HG03280 (cell line): Measurements from ENCODE around the gene MAPK14.

Experiments used
- ATAC-seq: cut with Tn5 transposase; IDR thresholded peaks from one replicate; pipeline ENCODE4 v1.9.1; 2021; ENCODE audit warnings: mild to moderate bottlenecking, moderate library complexity; ENCODE audit not compliant: unreplicated experiment

The MAPK14 gene

GRCh38 chr6:36035225-36035624 is 7.6 kb downstream of the MAPK14 start:
- ATAC-seq = no peak

GRCh38 chr6:36038120-36038876 is 10.7 kb downstream of the MAPK14 start:
- ATAC-seq = no peak

GRCh38 chr6:36039112-36039511 is 11.5 kb downstream of the MAPK14 start:
- no peak for ATAC-seq

- ATAC-seq = no peak
Observed at GRCh38 chr6:36040958-36041357, 13.3 kb downstream of the MAPK14 start.

- no peak for ATAC-seq
Observed at GRCh38 chr6:36042618-36043260, 15.1 kb downstream of the MAPK14 start.

GRCh38 chr6:36049582-36049981 is 22.0 kb downstream of the MAPK14 start:
- no peak for ATAC-seq

GRCh38 chr6:36050305-36050704 is 22.7 kb downstream of the MAPK14 start:
- ATAC-seq = no peak

GRCh38 chr6:36050947-36051710 is 23.5 kb downstream of the MAPK14 start:
- no peak for ATAC-seq

- no peak for ATAC-seq
Observed at GRCh38 chr6:36052097-36052496, 24.5 kb downstream of the MAPK14 start.

- no peak for ATAC-seq
Observed at GRCh38 chr6:36053878-36054277, 26.3 kb downstream of the MAPK14 start.

- no peak for ATAC-seq
Observed at GRCh38 chr6:36054415-36054814, 26.8 kb downstream of the MAPK14 start.

GRCh38 chr6:36054956-36055355 is 27.3 kb downstream of the MAPK14 start:
- no peak for ATAC-seq

GRCh38 chr6:36056178-36056577 is 28.6 kb downstream of the MAPK14 start:
- ATAC-seq = no peak

- ATAC-seq = no peak
Observed at GRCh38 chr6:36061236-36061635, 33.6 kb downstream of the MAPK14 start.

- ATAC-seq = no peak
Observed at GRCh38 chr6:36062247-36062646, 34.6 kb downstream of the MAPK14 start.

GRCh38 chr6:36063318-36064060 is 35.9 kb downstream of the MAPK14 start:
- no peak for ATAC-seq

- no peak for ATAC-seq
Observed at GRCh38 chr6:36064770-36065396, 37.3 kb downstream of the MAPK14 start.

GRCh38 chr6:36065916-36066315 is 38.3 kb downstream of the MAPK14 start:
- no peak for ATAC-seq

- no peak for ATAC-seq
Observed at GRCh38 chr6:36066817-36067216, 39.2 kb downstream of the MAPK14 start.

GRCh38 chr6:36067374-36068011 is 39.9 kb downstream of the MAPK14 start:
- ATAC-seq = no peak
